ENCODE results near the gene ASPRV1.
"Not testable (repeated sequence)": the region's sequence is repeated elsewhere in the genome, so short reads cannot be mapped to it uniquely, and the experiment has no call there.

Gene ASPRV1

DNA sequence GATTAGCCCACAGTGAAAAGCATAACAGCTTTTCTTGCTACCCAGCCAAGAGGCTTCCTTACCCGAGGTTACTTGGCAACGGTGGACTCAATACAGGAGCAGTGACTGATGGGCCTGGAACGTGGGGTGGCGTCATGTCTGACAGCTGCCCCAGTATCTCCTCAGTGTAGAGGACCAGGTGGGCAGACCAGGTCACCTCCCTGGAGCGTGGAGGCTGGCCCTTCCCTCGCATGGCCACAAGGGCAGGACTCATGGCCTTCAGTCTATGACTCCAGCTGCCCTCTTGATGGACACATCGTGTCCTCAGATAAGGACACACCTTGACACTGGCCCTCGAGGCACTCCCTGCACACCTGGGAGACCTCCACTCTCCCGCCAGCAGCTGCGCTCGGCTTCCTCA, 6.4 kb downstream of the ASPRV1 start:
- no peak for TF ChIP-seq CTCF (IDR thresholded peaks at IDR 0.05; ENCODE audit: insufficient read depth, low read depth, low read length, missing control alignments)
- peak; percentile 51 for DNase-seq (ENCODE audit: low read depth)
- no peak overlapping the region for H3K4me3 ChIP-seq (ENCODE audit: low read length)

- TF ChIP-seq CTCF (IDR thresholded peaks at IDR 0.05; ENCODE audit: insufficient read depth, low read depth, low read length, missing control alignments) = no peak
- DNase-seq (ENCODE audit: low read depth) = no peak
- no peak overlapping the region for H3K4me3 ChIP-seq (ENCODE audit: low read length)
Observed at GRCh38 chr2:69954084-69954483, 7.3 kb downstream of the ASPRV1 start.

- TF ChIP-seq CTCF (IDR thresholded peaks at IDR 0.05; ENCODE audit: insufficient read depth, low read depth, low read length, missing control alignments) = no peak
- no peak for DNase-seq (ENCODE audit: low read depth)
- no peak overlapping the region for H3K4me3 ChIP-seq (ENCODE audit: low read length)
Observed at GRCh38 chr2:69952336-69953115, 8.9 kb downstream of the ASPRV1 start.

DNA sequence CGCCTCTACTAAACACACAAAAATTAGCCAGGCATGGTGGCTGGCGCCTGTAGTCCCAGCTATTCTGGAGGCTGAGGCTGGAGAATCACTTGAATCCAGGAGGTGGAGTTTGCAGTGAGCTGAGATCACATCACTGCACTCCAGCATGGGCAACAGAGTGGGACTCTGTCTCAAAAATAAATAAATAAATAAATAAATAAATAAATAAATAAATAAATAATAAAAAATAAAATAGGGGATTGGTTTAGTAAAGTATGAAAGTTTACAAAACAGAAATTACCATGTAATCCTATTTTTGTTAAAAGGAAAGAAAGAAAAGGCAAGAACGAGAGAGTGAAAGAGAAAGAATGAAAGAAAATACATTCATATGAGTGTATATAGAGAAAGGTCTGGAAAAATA, 10.8 kb downstream of the ASPRV1 start:
- not testable (repeated sequence) for DNase-seq (ENCODE audit: low read depth); H3K4me3 ChIP-seq (ENCODE audit: low read length)

GRCh38 chr2:69950241-69950640, 11.2 kb downstream of the ASPRV1 start:
- no peak for DNase-seq (ENCODE audit: low read depth)
- TF ChIP-seq CTCF (IDR thresholded peaks at IDR 0.05; ENCODE audit: insufficient read depth, low read depth, low read length, missing control alignments) = no peak
- no peak overlapping the region for H3K4me3 ChIP-seq (ENCODE audit: low read length)

GRCh38 chr2:69948963-69949645, 12.3 kb downstream of the ASPRV1 start:
- no peak for DNase-seq (ENCODE audit: low read depth)
- no peak overlapping the region for H3K4me3 ChIP-seq (ENCODE audit: low read length)
- no peak for TF ChIP-seq CTCF (IDR thresholded peaks at IDR 0.05; ENCODE audit: insufficient read depth, low read depth, low read length, missing control alignments)

DNA sequence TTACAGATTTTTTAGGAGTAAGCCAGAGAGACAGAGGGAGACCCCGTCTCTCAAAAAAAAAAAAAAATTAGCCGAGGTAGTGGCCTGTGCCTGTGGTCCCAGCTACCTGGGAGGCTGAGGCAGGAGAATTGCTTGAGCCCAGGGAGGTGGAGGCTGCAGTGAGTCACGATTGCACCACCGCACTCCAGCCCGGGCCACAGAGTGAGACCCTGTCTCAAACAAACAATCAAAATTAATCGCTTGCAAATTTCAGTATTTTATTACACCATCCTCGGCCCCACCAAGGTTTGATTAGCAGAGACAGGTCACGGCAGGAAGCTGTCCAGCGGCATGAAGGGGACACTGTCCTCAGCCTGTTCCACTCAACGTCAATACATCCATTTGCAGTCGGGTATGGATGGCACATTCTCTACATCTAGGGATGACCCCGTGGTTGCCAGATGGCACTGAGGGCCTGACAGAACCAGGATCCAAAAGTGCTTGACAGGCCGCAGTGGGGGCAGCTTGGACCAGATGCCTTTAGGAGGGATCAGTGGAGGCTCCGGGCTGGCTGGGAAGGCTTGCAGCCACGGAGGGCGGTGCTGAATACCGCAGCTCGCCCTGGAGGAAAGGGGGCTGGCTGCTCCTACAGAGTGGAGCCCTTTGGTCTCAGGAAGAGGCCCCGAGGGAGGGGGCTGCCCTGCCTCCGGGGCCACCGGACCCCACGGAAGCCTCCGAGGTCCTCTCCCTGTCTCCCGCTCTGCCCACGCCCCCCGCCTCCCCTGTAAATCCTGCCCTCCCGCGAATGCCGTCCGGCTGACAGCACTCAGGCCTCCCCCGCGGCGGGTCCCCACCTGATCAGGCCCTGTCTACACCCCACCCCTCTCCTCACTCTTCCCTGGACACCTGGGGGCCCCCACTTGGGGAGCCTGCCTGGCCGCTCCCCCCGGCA, 13.1 kb downstream of the ASPRV1 start:
- no peak for TF ChIP-seq CTCF (IDR thresholded peaks at IDR 0.05; ENCODE audit: insufficient read depth, low read depth, low read length, missing control alignments)
- no peak overlapping the region for H3K4me3 ChIP-seq (ENCODE audit: low read length)
- DNase-seq (ENCODE audit: low read depth) = no peak

All from epithelial cell of esophagus (primary cell).